Caco-2 (cell line): Measurements from ENCODE around the gene AANAT. TPM values are rescaled to one million over a fixed set of nuclear protein-coding genes. Genes with fewer than 3 reads are reported as not detected.
A peak's percentile ranks its signal among the peaks of the same experiment; 100 is the strongest.

ENCODE experiments used
- BruUV-seq: library from RNA; stranded (reverse); fragments of 400-500 nt; replicated peaks from 2 replicates; lab custom pipeline; 2021; lab: Mats Ljungman, UMichigan
- CTCF ChIA-PET: fragments of 300-600 bp; sonication (Branson Sonifier 250); formaldehyde crosslinking; loops from one replicate; lab custom pipeline; 2022; ENCODE audit warnings: antibody characterized with exemption; lab: Charles Lee
- POLR2A ChIA-PET: fragments of 300-600 bp; sonication (Branson Sonifier 250); formaldehyde crosslinking; loops from one replicate; lab custom pipeline; 2022; ENCODE audit warnings: antibody characterized with exemption; lab: Charles Lee
- DNase-seq, 2 experiments: peaks; one replicate each; pipeline versions ENCODE4 v3.0.0 to v3.0.0-alpha.2; 2020 to 2022
- H3K27me3 ChIP-seq: replicated peaks from 2 replicates; pipeline ENCODE4 v1.6.0; 2011; ENCODE audit warnings: low read length; ENCODE audit not compliant: control insufficient read depth, insufficient read depth
- H3K36me3 ChIP-seq: 2 replicates; pipeline ENCODE4 v1.5.1; 2011; ENCODE audit warnings: low read length; ENCODE audit not compliant: control insufficient read depth, insufficient read depth
- H3K4me1 ChIP-seq: fragments of 250-450 bp; sonication (Bioruptor Pico); 2 replicates; pipeline ENCODE4 v1.5.1; 2020; ENCODE audit warnings: mild to moderate bottlenecking
- H3K4me3 ChIP-seq: 2 replicates; pipeline ENCODE4 v1.5.1; 2011; ENCODE audit warnings: low read depth, mild to moderate bottlenecking, control low read depth, low read length
- H3K9me3 ChIP-seq: fragments of 250-450 bp; sonication (Bioruptor Pico); 2 replicates; pipeline ENCODE4 v1.5.1; 2020; ENCODE audit warnings: mild to moderate bottlenecking, moderate library complexity
- H3K27ac Mint-ChIP-seq: one replicate; pipeline ENCODE4 v1.8.0; 2022; ENCODE audit warnings: mixed read lengths; ENCODE audit not compliant: unreplicated experiment
- H3K27me3 Mint-ChIP-seq: one replicate; pipeline ENCODE4 v1.8.0; 2022; ENCODE audit warnings: mixed read lengths; ENCODE audit not compliant: insufficient read depth, unreplicated experiment
- H3K36me3 Mint-ChIP-seq: one replicate; pipeline ENCODE4 v1.8.0; 2022; ENCODE audit warnings: mild to moderate bottlenecking, mixed read lengths; ENCODE audit not compliant: insufficient read depth, unreplicated experiment
- H3K4me1 Mint-ChIP-seq: one replicate; pipeline ENCODE4 v1.8.0; 2022; ENCODE audit warnings: low read depth, mixed read lengths; ENCODE audit not compliant: unreplicated experiment
- H3K4me3 Mint-ChIP-seq: one replicate; pipeline ENCODE4 v1.8.0; 2022; ENCODE audit warnings: mild to moderate bottlenecking, moderate library complexity, mixed read lengths; ENCODE audit not compliant: unreplicated experiment
- H3K9me3 Mint-ChIP-seq: one replicate; pipeline ENCODE4 v1.8.0; 2022; ENCODE audit warnings: mixed read lengths; ENCODE audit not compliant: unreplicated experiment
- CTCF ChIP-seq, 2 experiments: fragments of 200-600 bp in 1 of 2; IDR thresholded peaks; 1 replicate in 1 of 2; 2 replicates in 1 of 2; pipeline versions ENCODE4 v1.5.1 to v1.8.0; 2011 to 2022; ENCODE audit warnings: antibody characterized with exemption in 1 of 2, control low read depth in 1 of 2, inconsistent platforms in 1 of 2, low read depth in 1 of 2, low read length in 1 of 2, mild to moderate bottlenecking in 1 of 2, moderate library complexity in 1 of 2; ENCODE audit not compliant: insufficient read depth in 1 of 2, severe bottlenecking in 1 of 2, unreplicated experiment in 1 of 2
- intact Hi-C: fragments of 100-400 bp; cut with micrococcal nuclease; formaldehyde crosslinking; loops from one replicate; pipeline ENCODE4 v1.10.0; 2022; ENCODE audit not compliant: unreplicated experiment
- total RNA-seq: library from RNA; stranded (reverse); gene quantifications from 2 replicates; pipeline ENCODE4 v1.2.3, GENCODE V29; 2022

The AANAT gene
- total RNA-seq, 1 experiment from 2014 or later = not detected

- intact Hi-C loops = no loop called here
- no TSS peak for BruUV-seq
- H3K4me3 ChIP-seq = no peak overlapping the region
- POLR2A ChIA-PET = interaction anchor here (0.6 kb wide), 1 partner anchor 120 kb away, joined by 3 read pairs; no protein-coding TSS in a partner anchor
- no peak for DNase-seq
- CTCF ChIA-PET = no interaction called here
- peaks cover 9% of the 10 kb centered on the region for H3K9me3 Mint-ChIP-seq
- H3K4me1 ChIP-seq = no peaks in the 10 kb centered on the region
- peak overlapping the region; percentile 72 for H3K27ac Mint-ChIP-seq
- H3K36me3 ChIP-seq = no peaks in the 10 kb centered on the region
- H3K4me1 Mint-ChIP-seq = peaks cover 12% of the 10 kb centered on the region
- H3K27me3 Mint-ChIP-seq = no peaks in the 10 kb centered on the region
- no peaks in the 10 kb centered on the region for H3K27me3 ChIP-seq
- H3K9me3 ChIP-seq = no peaks in the 10 kb centered on the region
- no peak overlapping the region for H3K4me3 Mint-ChIP-seq
- H3K36me3 Mint-ChIP-seq = peaks cover 19% of the 10 kb centered on the region
- no peak for TF ChIP-seq CTCF (IDR thresholded peaks at IDR 0.05; ENCODE audit: insufficient read depth in 1 of 2, low read depth in 1 of 2, low read length in 1 of 2, severe bottlenecking in 1 of 2, unreplicated experiment in 1 of 2)
These were observed 16.9 kb downstream of the AANAT start for GRCh38 chr17:76484228-76484725.

DNA sequence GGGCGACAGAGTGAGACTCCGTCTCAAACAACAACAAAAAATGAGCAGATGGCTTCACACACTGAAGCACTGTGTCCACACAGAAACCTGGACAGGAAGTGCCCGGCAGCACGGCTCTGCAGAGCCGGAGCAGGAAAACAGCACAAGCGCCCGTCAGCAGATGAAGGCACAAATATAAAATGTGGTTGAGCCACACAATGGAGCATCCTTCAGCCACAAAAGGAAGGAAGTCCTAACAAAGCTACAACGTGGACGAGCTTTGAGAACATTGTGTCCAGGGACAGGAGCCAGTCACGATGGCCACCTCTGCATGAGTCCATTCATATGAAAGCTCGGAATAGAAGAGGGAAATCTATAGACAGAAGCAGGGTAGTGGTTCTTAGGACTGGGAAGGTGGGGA lies 18.2 kb downstream of the AANAT start:
- Mint-ChIP-seq H3K9me3 (peaks cover 9% of the 10 kb centered on the region), H3K27ac (no peak overlapping the region), H3K27me3 (no peaks in the 10 kb centered on the region), H3K36me3 (peaks cover 21% of the 10 kb centered on the region), H3K4me3 (no peak overlapping the region), H3K4me1 (peaks cover 12% of the 10 kb centered on the region)
- intact Hi-C loops = no loop called here
- no peak for DNase-seq
- Histone ChIP-seq H3K9me3 (no peaks in the 10 kb centered on the region), H3K27me3 (no peaks in the 10 kb centered on the region), H3K4me1 (no peaks in the 10 kb centered on the region), H3K36me3 (no peaks in the 10 kb centered on the region), H3K4me3 (no peak overlapping the region)
- TF ChIP-seq CTCF (IDR thresholded peaks at IDR 0.05; ENCODE audit: insufficient read depth in 1 of 2, low read depth in 1 of 2, low read length in 1 of 2, severe bottlenecking in 1 of 2, unreplicated experiment in 1 of 2) = no peak
- BruUV-seq = no TSS peak
- POLR2A ChIA-PET = no interaction called here
- CTCF ChIA-PET = no interaction called here

- no peaks in the 10 kb centered on the region for H3K36me3 ChIP-seq
- Mint-ChIP-seq H3K27me3 (no peaks in the 10 kb centered on the region), H3K27ac (no peak overlapping the region), H3K4me3 (no peak overlapping the region), H3K9me3 (peaks cover 9% of the 10 kb centered on the region), H3K36me3 (peaks cover 19% of the 10 kb centered on the region), H3K4me1 (peaks cover 12% of the 10 kb centered on the region)
- no TSS peak for BruUV-seq
- H3K27me3 ChIP-seq = no peaks in the 10 kb centered on the region
- CTCF ChIA-PET = no interaction called here
- no peak for TF ChIP-seq CTCF (IDR thresholded peaks at IDR 0.05; ENCODE audit: insufficient read depth in 1 of 2, low read depth in 1 of 2, low read length in 1 of 2, severe bottlenecking in 1 of 2, unreplicated experiment in 1 of 2)
- peaks cover 8% of the 10 kb centered on the region for H3K4me1 ChIP-seq
- POLR2A ChIA-PET = no interaction called here
- H3K4me3 ChIP-seq = no peak overlapping the region
- DNase-seq = no peak
- H3K9me3 ChIP-seq = no peaks in the 10 kb centered on the region
- intact Hi-C loops = no loop called here
These were observed 20.2 kb downstream of the AANAT start for GRCh38 chr17:76487451-76488192.
